ENCODE data around the gene COX20. TPM values are rescaled to one million over a fixed set of nuclear protein-coding genes. Genes with fewer than 3 reads are reported as not detected.

The COX20 gene
- total and polyA plus RNA-seq, 2 of the 13 experiments (the other 11 are each of a cell fraction or from before 2014, with no cell fraction given) = 34.4 to 95.8 TPM

DNA sequence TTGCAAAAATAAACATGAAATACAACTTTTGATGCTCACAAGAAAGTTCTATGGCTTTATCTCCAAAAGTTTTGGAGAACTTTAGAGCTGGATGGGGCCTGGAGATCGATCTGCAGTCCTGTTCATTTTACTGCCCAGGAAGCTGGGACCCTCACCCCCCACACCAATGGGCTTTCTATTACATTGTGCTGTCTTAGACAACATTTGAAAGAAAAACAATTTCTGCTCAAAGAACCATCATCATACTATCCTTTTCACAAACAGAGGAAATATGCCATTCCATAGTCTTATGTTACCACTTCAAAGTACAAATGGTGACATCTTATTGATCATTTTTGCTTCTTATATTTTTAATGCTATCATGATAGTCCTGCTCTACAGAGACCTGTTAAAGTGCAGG is 30.9 kb downstream of the COX20 start:
- peak overlapping the region; percentile 85 for H3K4me2 ChIP-seq (ENCODE audit: low read depth, low read length)
- POLR2A ChIA-PET = interaction anchor here (1.0 kb wide), 1 partner anchor 103 kb away, joined by 3 read pairs; a partner anchor contains a TSS

DNA sequence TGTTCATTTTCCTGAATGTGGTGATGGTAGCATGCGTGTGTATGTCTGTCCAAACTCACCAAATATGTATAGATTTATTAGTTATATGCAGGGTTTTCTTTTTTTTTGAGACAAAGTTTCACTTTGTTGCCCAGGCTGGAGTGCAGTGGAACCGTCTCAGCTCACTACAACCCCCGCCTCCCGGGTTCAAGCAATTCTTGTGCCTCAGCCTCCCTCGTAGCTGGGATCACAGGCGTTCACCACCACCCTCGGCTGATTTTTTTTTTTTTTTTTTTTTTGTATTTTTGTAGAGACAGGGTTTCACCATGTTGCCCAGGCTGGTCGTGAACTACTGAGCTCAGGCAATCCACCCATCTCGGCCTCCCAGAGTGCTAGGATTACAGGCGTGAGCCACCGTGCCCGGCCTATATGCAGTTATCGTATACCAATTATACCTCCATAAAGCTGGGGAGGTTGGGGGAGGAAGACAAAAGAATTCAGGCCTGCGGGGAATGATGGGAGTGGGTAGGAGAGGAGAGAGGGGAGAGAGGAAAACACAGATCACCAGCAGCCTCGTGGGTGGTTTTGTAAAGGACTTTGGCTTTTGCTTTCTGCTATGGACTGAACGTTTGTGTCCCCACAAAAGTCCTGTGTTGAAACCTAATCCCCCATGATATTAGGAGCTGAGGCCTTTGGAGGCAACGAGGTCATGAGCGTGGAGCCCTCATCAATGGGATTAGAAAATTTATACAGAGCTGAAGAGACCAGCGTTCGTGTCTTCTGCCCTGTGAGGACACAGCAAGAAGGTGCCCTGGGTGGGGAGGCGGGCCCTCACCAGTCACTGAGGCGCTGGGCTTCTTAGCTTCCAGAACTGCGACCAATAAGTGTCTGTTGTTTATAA is 33.3 kb downstream of the COX20 start:
- Histone ChIP-seq H4K20me1 (ENCODE audit: insufficient read depth, low read length) (no peaks in the 10 kb centered on the region), H3K4me1 (ENCODE audit: insufficient read depth, low read length) (peaks cover 51% of the 10 kb centered on the region), H3K4me2 (ENCODE audit: low read depth, low read length) (peak overlapping the region; percentile 75), H3K36me3 (replicated peaks in 1 of 2; ENCODE audit: control insufficient read depth in 1 of 2, insufficient read depth in 2 of 2, low read length in 2 of 2) (no peaks in the 10 kb centered on the region), H3K9me3 (ENCODE audit: low read length) (no peaks in the 10 kb centered on the region), H2AFZ (ENCODE audit: low read length) (peak overlapping the region; percentile 75), H3K27me3 (ENCODE audit: control insufficient read depth in 1 of 2, insufficient read depth in 2 of 2, low read length in 2 of 2) (no peaks in the 10 kb centered on the region; a peak in 1 of 5 replicates), H3K79me2 (ENCODE audit: insufficient read depth, low read length) (peaks cover 12% of the 10 kb centered on the region), H3K4me3 (replicated peaks in 1 of 3; ENCODE audit: insufficient read depth in 1 of 3, low read depth in 2 of 3, low read length in 3 of 3) (peak overlapping the region; percentile 52 to 59 (median 57); a peak in 5 of 6 replicates), H3K27ac (ENCODE audit: extremely low read length, insufficient read depth, low read length) (peak overlapping the region; percentile 67), H3K9ac (ENCODE audit: insufficient read depth, low read depth, low read length) (peak overlapping the region; percentile 58)
- 55% methylated on average over 21 of the region's 23 CpGs for WGBS (ENCODE audit: low lambda C conversion rate)
- in situ Hi-C loops (cut with HindIII; ENCODE audit: extremely low pct_ligation_motif_present, low pct_unique_long_range_greater_than_20kb) = no loop called here
- ChIA-PET POLR2A (interaction anchor here (0.7 to 3.0 kb wide), 10 partner anchors 8 to 192 kb away, joined by 3 to 21 read pairs (median 4); a partner anchor contains a TSS), CTCF (ENCODE audit: low intra/inter-chr PET ratio, low total read pairs) (no interaction called here)
- FAIRE-seq = no peak
- peak; percentile 7; the same call in 2 of the 3 replicates for ATAC-seq
- BruUV-seq (replicated peaks) = no TSS peak
- intact Hi-C loops (cut with micrococcal nuclease; ENCODE audit: unreplicated experiment) = loop anchor here (5.0 kb wide), 1 partner anchor 49 kb away; no protein-coding TSS in a partner anchor
- DNase-seq (ENCODE audit: low spot score) = no peak
- no peak for TF ChIP-seq ZNF790 (CRISPR knock-in tag; IDR thresholded peaks at IDR 0.05; ENCODE audit: borderline replicate concordance)
- TF ChIP-seq ZNF567 (CRISPR knock-in tag; IDR thresholded peaks at IDR 0.05; ENCODE audit: borderline replicate concordance) = 0 out of 2 replicates have a peak, but pooled peaks have one; percentile 8
- TF ChIP-seq HDAC1 (CRISPR knock-in tag; IDR thresholded peaks at IDR 0.05) = peak; percentile 8; the same call in 1 of the 2 replicates
- TF ChIP-seq RAD51 (IDR thresholded peaks at IDR 0.05; ENCODE audit: borderline replicate concordance) = no peak
- TF ChIP-seq ZNF350 (CRISPR knock-in tag; IDR thresholded peaks at IDR 0.05; ENCODE audit: borderline replicate concordance, low read depth) = peak; percentile 22; the same call in 1 of the 2 replicates
- TF ChIP-seq DNMT3B (CRISPR knock-in tag; conservative IDR thresholded peaks at IDR 0.05) = no peak
- TF ChIP-seq, protein P1, sequence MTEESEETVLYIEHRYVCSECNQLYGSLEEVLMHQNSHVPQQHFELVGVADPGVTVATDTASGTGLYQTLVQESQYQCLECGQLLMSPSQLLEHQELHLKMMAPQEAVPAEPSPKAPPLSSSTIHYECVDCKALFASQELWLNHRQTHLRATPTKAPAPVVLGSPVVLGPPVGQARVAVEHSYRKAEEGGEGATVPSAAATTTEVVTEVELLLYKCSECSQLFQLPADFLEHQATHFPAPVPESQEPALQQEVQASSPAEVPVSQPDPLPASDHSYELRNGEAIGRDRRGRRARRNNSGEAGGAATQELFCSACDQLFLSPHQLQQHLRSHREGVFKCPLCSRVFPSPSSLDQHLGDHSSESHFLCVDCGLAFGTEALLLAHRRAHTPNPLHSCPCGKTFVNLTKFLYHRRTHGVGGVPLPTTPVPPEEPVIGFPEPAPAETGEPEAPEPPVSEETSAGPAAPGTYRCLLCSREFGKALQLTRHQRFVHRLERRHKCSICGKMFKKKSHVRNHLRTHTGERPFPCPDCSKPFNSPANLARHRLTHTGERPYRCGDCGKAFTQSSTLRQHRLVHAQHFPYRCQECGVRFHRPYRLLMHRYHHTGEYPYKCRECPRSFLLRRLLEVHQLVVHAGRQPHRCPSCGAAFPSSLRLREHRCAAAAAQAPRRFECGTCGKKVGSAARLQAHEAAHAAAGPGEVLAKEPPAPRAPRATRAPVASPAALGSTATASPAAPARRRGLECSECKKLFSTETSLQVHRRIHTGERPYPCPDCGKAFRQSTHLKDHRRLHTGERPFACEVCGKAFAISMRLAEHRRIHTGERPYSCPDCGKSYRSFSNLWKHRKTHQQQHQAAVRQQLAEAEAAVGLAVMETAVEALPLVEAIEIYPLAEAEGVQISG (CRISPR knock-in tag; IDR thresholded peaks at IDR 0.05) = peak; percentile 7; the same call in 1 of the 2 replicates
- TF ChIP-seq PAWR (CRISPR knock-in tag; IDR thresholded peaks at IDR 0.05; ENCODE audit: borderline replicate concordance) = no peak
- TF ChIP-seq ZFX (CRISPR knock-in tag; IDR thresholded peaks at IDR 0.05; ENCODE audit: low read depth) = 0 out of 2 replicates have a peak, but pooled peaks have one; percentile 31

More for the DNA sequence above, 30.9 kb downstream of the COX20 start:
- 0 out of 6 replicates have a peak overlapping the region, but pooled peaks of 1 of the 3 experiments have one; percentile 100 for H3K4me3 ChIP-seq (replicated peaks in 1 of 3; ENCODE audit: insufficient read depth in 1 of 3, low read depth in 2 of 3, low read length in 3 of 3)
- TF ChIP-seq, protein P2, sequence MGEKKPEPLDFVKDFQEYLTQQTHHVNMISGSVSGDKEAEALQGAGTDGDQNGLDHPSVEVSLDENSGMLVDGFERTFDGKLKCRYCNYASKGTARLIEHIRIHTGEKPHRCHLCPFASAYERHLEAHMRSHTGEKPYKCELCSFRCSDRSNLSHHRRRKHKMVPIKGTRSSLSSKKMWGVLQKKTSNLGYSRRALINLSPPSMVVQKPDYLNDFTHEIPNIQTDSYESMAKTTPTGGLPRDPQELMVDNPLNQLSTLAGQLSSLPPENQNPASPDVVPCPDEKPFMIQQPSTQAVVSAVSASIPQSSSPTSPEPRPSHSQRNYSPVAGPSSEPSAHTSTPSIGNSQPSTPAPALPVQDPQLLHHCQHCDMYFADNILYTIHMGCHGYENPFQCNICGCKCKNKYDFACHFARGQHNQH (CRISPR knock-in tag; IDR thresholded peaks at IDR 0.05) = no peak
- TF ChIP-seq CREB1 (IDR thresholded peaks at IDR 0.05) (no peak), CREB1 (CRISPR knock-in tag; IDR thresholded peaks at IDR 0.05) (peak; percentile 33; the same call in 1 of the 2 replicates)
- DNase-seq (ENCODE audit: low spot score) (no peak), FAIRE-seq (no peak), ATAC-seq (no peak)
- H2AFZ ChIP-seq (ENCODE audit: low read length) = peak overlapping the region; percentile 73
- WGBS (ENCODE audit: low lambda C conversion rate) = 36% methylated on average over 1 of the region's 1 CpG
- H3K4me1 ChIP-seq (ENCODE audit: insufficient read depth, low read length) = peaks cover 51% of the 10 kb centered on the region
- H3K79me2 ChIP-seq (ENCODE audit: insufficient read depth, low read length) = peaks cover 30% of the 10 kb centered on the region
- CTCF ChIA-PET (ENCODE audit: low intra/inter-chr PET ratio, low total read pairs) = no interaction called here
- BruUV-seq (replicated peaks) = no TSS peak
- H3K9me3 ChIP-seq (ENCODE audit: low read length) = no peaks in the 10 kb centered on the region
- H3K9ac ChIP-seq (ENCODE audit: insufficient read depth, low read depth, low read length) = 0 out of 2 replicates have a peak overlapping the region, but pooled peaks have one; percentile 16
- intact Hi-C loops (cut with micrococcal nuclease; ENCODE audit: unreplicated experiment) (loop anchor here (5.0 kb wide), 1 partner anchor 51 kb away; no protein-coding TSS in a partner anchor), in situ Hi-C loops (cut with HindIII; ENCODE audit: extremely low pct_ligation_motif_present, low pct_unique_long_range_greater_than_20kb) (no loop called here)
- peak overlapping the region; percentile 100 for H3K27ac ChIP-seq (ENCODE audit: extremely low read length, insufficient read depth, low read length)
- no peaks in the 10 kb centered on the region; a peak in 1 of 5 replicates for H3K27me3 ChIP-seq (ENCODE audit: control insufficient read depth in 1 of 2, insufficient read depth in 2 of 2, low read length in 2 of 2)
- H4K20me1 ChIP-seq (ENCODE audit: insufficient read depth, low read length) = peaks cover 15% of the 10 kb centered on the region
- H3K36me3 ChIP-seq (replicated peaks in 1 of 2; ENCODE audit: control insufficient read depth in 1 of 2, insufficient read depth in 2 of 2, low read length in 2 of 2) = peaks cover 0 to 4% of the 10 kb centered on the region in 2 experiments; a peak in 2 of 5 replicates

All from HepG2 (cell line).